ENCODE data around the gene SCRG1.

SCRG1 gene

DNA sequence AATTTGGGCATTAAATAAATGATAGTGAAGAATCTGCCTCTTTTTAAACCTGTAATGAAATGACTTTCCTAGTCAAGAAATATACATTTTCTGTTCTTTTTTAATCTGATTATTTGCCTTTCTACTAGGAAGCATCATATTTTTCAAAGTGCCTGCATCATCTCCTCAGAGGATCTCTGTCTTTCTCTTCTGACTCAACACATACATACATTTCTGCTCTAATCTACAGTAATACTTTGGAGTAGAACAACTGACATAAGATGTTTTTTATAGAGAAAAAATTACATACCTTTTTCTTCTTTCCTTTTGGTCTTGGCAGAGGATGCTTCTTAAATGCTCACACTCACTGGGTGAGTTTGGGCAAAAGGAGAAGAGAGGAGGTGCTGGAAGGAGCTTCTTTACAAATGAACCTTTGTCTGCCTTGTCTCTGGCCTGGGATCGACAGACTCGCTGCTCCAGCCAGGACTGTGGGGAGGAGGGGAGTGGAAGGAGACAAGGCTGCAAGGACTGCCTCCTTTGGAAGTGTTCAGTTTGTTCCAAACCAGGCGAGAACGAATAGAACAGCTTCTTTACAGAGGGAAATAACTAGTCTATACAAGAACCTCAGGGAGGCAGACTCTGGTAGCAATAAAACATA, at the start of gene SCRG1:
SCRG1 (minus strand) TSS at position 338 of the 637 bp plus-strand sequence. CDS start 7,702 bp downstream, outside the sequence.
- H3K4me1 ChIP-seq, result no peaks in the 10 kb centered on the region
- TF ChIP-seq, protein P1, sequence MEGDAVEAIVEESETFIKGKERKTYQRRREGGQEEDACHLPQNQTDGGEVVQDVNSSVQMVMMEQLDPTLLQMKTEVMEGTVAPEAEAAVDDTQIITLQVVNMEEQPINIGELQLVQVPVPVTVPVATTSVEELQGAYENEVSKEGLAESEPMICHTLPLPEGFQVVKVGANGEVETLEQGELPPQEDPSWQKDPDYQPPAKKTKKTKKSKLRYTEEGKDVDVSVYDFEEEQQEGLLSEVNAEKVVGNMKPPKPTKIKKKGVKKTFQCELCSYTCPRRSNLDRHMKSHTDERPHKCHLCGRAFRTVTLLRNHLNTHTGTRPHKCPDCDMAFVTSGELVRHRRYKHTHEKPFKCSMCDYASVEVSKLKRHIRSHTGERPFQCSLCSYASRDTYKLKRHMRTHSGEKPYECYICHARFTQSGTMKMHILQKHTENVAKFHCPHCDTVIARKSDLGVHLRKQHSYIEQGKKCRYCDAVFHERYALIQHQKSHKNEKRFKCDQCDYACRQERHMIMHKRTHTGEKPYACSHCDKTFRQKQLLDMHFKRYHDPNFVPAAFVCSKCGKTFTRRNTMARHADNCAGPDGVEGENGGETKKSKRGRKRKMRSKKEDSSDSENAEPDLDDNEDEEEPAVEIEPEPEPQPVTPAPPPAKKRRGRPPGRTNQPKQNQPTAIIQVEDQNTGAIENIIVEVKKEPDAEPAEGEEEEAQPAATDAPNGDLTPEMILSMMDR (IDR thresholded peaks at IDR 0.05), result no peak
- no peak within 1 kb of the TSS for H3K4me3 ChIP-seq (ENCODE audit: low read depth, low read length)
- H3K79me2 ChIP-seq, result no peaks in the 10 kb centered on the region
- H2AFZ ChIP-seq, result no peak within 1 kb of the TSS
- no peaks in the 10 kb centered on the region for H3K9me3 ChIP-seq (ENCODE audit: control insufficient read depth, low read length)
- no peaks in the 10 kb centered on the region for H3K27me3 ChIP-seq (ENCODE audit: control insufficient read depth, insufficient read depth, low read length)
- no peak within 1 kb of the TSS for H3K4me2 ChIP-seq (ENCODE audit: low read length)
- H3K36me3 ChIP-seq (ENCODE audit: control insufficient read depth, insufficient read depth, low read length), result no peaks in the 10 kb centered on the region
- H3K27ac ChIP-seq, result no peak within 1 kb of the TSS
- H3K9ac ChIP-seq, result no peak within 1 kb of the TSS

DNA sequence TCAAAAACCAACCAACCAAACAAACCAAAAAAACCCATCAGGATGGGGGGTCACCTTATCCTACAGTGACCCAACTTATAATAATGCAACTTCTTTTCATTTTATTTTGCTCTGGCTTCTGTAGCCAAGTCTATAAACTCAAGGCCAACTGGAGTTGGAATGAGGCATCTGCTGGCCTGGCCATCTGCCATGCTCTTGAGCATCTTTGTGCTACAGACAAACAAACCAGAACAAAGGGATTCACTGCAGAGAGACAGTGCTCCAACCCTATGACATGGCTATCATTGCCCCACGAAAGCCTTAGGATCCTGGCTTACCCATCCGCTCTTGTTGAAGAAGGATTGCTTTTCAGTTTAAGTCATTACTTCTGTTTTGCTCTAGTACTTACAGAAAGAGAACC, 49.2 kb upstream of the SCRG1 start:
- TF ChIP-seq, protein P1 (IDR thresholded peaks at IDR 0.05), result no peak
- Histone ChIP-seq H2AFZ (no peak overlapping the region), H3K9ac (no peak overlapping the region), H3K79me2 (no peaks in the 10 kb centered on the region), H3K27me3 (ENCODE audit: control insufficient read depth, insufficient read depth, low read length) (no peaks in the 10 kb centered on the region), H3K27ac (no peak overlapping the region), H3K4me2 (ENCODE audit: low read length) (no peak overlapping the region), H3K9me3 (ENCODE audit: control insufficient read depth, low read length) (no peaks in the 10 kb centered on the region), H3K4me3 (ENCODE audit: low read depth, low read length) (no peak overlapping the region), H3K4me1 (no peaks in the 10 kb centered on the region), H3K36me3 (ENCODE audit: control insufficient read depth, insufficient read depth, low read length) (no peaks in the 10 kb centered on the region)

DNA sequence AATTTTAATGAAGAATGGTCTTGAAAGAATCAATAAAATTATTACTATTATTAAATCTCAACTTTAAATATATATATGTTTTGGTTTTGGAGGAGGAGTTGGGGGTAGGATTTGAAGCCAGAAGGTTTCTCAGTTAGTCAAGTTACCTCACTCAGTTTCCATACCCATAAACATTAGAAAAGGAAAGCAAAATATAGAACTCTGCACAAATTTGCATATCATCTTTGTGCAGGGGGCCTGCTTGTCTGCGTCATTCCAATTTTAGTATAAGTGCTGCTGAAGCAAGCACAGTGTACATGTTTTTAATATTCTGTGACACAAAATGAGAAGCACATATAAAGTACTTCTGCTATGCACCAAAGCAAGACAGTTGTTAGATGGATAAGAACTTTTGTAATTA, 47.5 kb upstream of the SCRG1 start:
- Histone ChIP-seq H3K9ac (no peak overlapping the region), H3K36me3 (ENCODE audit: control insufficient read depth, insufficient read depth, low read length) (no peaks in the 10 kb centered on the region), H3K27me3 (ENCODE audit: control insufficient read depth, insufficient read depth, low read length) (no peaks in the 10 kb centered on the region), H3K4me1 (no peaks in the 10 kb centered on the region), H3K9me3 (ENCODE audit: control insufficient read depth, low read length) (no peaks in the 10 kb centered on the region), H3K79me2 (no peaks in the 10 kb centered on the region), H3K4me3 (ENCODE audit: low read depth, low read length) (no peak overlapping the region), H2AFZ (no peak overlapping the region), H3K27ac (no peak overlapping the region), H3K4me2 (ENCODE audit: low read length) (no peak overlapping the region)
- TF ChIP-seq, protein P1 (IDR thresholded peaks at IDR 0.05), result no peak

DNA sequence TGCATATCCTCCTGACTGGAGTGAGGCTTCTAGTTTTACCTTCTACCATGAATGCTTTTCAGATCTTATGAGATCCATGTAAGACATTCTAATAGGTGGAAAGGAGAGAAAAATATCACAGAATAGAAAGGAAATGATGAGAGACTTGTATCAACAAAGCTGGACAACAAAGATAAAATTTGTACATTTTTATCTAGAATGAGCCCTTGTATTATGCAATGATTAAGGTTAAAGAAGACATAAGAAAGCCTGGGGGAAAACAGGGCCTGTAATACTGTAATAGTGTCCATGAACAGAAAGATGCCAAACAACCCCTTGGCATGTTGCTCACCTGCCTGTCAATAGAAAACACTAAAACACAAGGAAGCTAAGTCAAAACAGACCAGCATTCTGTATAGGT, 44.2 kb upstream of the SCRG1 start:
- H3K4me2 ChIP-seq (ENCODE audit: low read length), result no peak overlapping the region
- no peak overlapping the region for H3K27ac ChIP-seq
- no peak overlapping the region for H3K4me3 ChIP-seq (ENCODE audit: low read depth, low read length)
- no peaks in the 10 kb centered on the region for H3K4me1 ChIP-seq
- no peaks in the 10 kb centered on the region for H3K9me3 ChIP-seq (ENCODE audit: control insufficient read depth, low read length)
- no peak overlapping the region for H2AFZ ChIP-seq
- H3K9ac ChIP-seq, result no peak overlapping the region
- TF ChIP-seq, protein P1 (IDR thresholded peaks at IDR 0.05), result no peak
- H3K36me3 ChIP-seq (ENCODE audit: control insufficient read depth, insufficient read depth, low read length), result no peaks in the 10 kb centered on the region
- H3K79me2 ChIP-seq, result no peaks in the 10 kb centered on the region
- H3K27me3 ChIP-seq (ENCODE audit: control insufficient read depth, insufficient read depth, low read length), result no peaks in the 10 kb centered on the region
